ENCODE results near the gene DLG5.

DNA sequence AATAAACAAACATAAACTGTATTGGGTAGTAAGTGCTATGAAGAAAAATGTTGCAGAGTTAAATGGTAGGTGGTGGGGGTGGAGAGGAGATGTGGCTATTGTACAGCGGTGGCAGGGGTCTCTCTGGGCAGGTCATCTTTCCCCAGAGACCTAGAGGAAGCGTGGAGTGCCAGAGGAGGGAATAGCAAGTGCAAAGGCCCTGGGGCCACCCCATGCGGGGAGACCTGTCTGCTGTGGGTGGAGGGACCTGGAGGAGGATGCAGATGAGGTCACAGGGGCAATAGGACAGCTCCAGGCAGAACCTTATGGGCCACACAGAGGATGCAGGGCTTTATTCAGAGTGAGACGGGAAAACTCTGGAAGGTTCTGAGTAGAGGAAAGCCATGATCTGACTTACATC is 47.5 kb downstream of the DLG5 start:
- no peak for TF ChIP-seq GABPA (IDR thresholded peaks at IDR 0.05 in 1 of 2, conservative IDR thresholded peaks at IDR 0.05 in 1 of 2)
- no peak for TF ChIP-seq HNF4G (IDR thresholded peaks at IDR 0.05)
- no peak for TF ChIP-seq TAF1 (conservative IDR thresholded peaks at IDR 0.05)
- TF ChIP-seq, protein P1, sequence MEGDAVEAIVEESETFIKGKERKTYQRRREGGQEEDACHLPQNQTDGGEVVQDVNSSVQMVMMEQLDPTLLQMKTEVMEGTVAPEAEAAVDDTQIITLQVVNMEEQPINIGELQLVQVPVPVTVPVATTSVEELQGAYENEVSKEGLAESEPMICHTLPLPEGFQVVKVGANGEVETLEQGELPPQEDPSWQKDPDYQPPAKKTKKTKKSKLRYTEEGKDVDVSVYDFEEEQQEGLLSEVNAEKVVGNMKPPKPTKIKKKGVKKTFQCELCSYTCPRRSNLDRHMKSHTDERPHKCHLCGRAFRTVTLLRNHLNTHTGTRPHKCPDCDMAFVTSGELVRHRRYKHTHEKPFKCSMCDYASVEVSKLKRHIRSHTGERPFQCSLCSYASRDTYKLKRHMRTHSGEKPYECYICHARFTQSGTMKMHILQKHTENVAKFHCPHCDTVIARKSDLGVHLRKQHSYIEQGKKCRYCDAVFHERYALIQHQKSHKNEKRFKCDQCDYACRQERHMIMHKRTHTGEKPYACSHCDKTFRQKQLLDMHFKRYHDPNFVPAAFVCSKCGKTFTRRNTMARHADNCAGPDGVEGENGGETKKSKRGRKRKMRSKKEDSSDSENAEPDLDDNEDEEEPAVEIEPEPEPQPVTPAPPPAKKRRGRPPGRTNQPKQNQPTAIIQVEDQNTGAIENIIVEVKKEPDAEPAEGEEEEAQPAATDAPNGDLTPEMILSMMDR (IDR thresholded peaks at IDR 0.05; ENCODE audit: low read depth, low read length, missing input control), result no peak
- TF ChIP-seq, protein P2, sequence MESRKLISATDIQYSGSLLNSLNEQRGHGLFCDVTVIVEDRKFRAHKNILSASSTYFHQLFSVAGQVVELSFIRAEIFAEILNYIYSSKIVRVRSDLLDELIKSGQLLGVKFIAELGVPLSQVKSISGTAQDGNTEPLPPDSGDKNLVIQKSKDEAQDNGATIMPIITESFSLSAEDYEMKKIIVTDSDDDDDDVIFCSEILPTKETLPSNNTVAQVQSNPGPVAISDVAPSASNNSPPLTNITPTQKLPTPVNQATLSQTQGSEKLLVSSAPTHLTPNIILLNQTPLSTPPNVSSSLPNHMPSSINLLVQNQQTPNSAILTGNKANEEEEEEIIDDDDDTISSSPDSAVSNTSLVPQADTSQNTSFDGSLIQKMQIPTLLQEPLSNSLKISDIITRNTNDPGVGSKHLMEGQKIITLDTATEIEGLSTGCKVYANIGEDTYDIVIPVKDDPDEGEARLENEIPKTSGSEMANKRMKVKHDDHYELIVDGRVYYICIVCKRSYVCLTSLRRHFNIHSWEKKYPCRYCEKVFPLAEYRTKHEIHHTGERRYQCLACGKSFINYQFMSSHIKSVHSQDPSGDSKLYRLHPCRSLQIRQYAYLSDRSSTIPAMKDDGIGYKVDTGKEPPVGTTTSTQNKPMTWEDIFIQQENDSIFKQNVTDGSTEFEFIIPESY (IDR thresholded peaks at IDR 0.05), result no peak
- TF ChIP-seq JUND (IDR thresholded peaks at IDR 0.05), result no peak
- TF ChIP-seq RAD21 (IDR thresholded peaks at IDR 0.05), result no peak
- TF ChIP-seq, protein P3, sequence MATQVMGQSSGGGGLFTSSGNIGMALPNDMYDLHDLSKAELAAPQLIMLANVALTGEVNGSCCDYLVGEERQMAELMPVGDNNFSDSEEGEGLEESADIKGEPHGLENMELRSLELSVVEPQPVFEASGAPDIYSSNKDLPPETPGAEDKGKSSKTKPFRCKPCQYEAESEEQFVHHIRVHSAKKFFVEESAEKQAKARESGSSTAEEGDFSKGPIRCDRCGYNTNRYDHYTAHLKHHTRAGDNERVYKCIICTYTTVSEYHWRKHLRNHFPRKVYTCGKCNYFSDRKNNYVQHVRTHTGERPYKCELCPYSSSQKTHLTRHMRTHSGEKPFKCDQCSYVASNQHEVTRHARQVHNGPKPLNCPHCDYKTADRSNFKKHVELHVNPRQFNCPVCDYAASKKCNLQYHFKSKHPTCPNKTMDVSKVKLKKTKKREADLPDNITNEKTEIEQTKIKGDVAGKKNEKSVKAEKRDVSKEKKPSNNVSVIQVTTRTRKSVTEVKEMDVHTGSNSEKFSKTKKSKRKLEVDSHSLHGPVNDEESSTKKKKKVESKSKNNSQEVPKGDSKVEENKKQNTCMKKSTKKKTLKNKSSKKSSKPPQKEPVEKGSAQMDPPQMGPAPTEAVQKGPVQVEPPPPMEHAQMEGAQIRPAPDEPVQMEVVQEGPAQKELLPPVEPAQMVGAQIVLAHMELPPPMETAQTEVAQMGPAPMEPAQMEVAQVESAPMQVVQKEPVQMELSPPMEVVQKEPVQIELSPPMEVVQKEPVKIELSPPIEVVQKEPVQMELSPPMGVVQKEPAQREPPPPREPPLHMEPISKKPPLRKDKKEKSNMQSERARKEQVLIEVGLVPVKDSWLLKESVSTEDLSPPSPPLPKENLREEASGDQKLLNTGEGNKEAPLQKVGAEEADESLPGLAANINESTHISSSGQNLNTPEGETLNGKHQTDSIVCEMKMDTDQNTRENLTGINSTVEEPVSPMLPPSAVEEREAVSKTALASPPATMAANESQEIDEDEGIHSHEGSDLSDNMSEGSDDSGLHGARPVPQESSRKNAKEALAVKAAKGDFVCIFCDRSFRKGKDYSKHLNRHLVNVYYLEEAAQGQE (IDR thresholded peaks at IDR 0.05), result no peak
- no peak for TF ChIP-seq NR2F2 (IDR thresholded peaks at IDR 0.05)
- no peak for TF ChIP-seq YY1 (IDR thresholded peaks at IDR 0.05)
- no peak for TF ChIP-seq SP1 (IDR thresholded peaks at IDR 0.05)
